GM23338 (cell line): Measurements from ENCODE around the gene TMEM41B. TPM values are rescaled to one million over a fixed set of nuclear protein-coding genes. Genes with fewer than 3 reads are reported as not detected.

Experiments used
- ATAC-seq: fragments of 200-7000 bp; cut with Tn5 transposase; 3 replicates; pipeline ENCODE4 v1.9.1; 2020
- DNase-seq: peaks from one replicate; pipeline ENCODE4 v3.0.0-alpha.2; 2015; ENCODE audit warnings: low spot score
- H2AFZ ChIP-seq: fragments of 200-600 bp; sonication (generic); 2 replicates; pipeline ENCODE4 v1.8.0; 2016; ENCODE audit warnings: antibody characterized with exemption, mild to moderate bottlenecking, moderate library complexity
- H3F3A ChIP-seq: fragments of 200-600 bp; sonication (generic); replicated peaks from 2 replicates; pipeline ENCODE4 v1.8.0; 2017; ENCODE audit warnings: antibody characterized with exemption, mixed run types, low read depth
- H3K27ac ChIP-seq: fragments of 200-600 bp; sonication (generic); 2 replicates; pipeline ENCODE4 v1.6.1; 2016; ENCODE audit warnings: low read depth
- H3K27me3 ChIP-seq: fragments of 200-600 bp; sonication (generic); 2 replicates; pipeline ENCODE4 v1.8.0; 2016; ENCODE audit warnings: mild to moderate bottlenecking, mixed run types, moderate library complexity; ENCODE audit not compliant: insufficient read depth
- H3K36me3 ChIP-seq: fragments of 200-600 bp; sonication (generic); 2 replicates; pipeline ENCODE4 v1.8.0; 2016; ENCODE audit warnings: mild to moderate bottlenecking; ENCODE audit not compliant: insufficient read depth
- H3K4me1 ChIP-seq: fragments of 200-600 bp; sonication (generic); 2 replicates; pipeline ENCODE4 v1.8.0; 2016; ENCODE audit warnings: mild to moderate bottlenecking, moderate library complexity; ENCODE audit not compliant: insufficient read depth
- H3K4me2 ChIP-seq: fragments of 200-600 bp; sonication (generic); 2 replicates; pipeline ENCODE4 v1.7.1; 2017; ENCODE audit warnings: mixed run types
- H3K4me3 ChIP-seq: fragments of 200-600 bp; sonication (generic); 2 replicates; pipeline ENCODE4 v1.6.1; 2016; ENCODE audit warnings: mixed run types
- H3K79me2 ChIP-seq: fragments of 200-600 bp; sonication (generic); replicated peaks from 2 replicates; pipeline ENCODE4 v1.8.0; 2017; ENCODE audit warnings: mild to moderate bottlenecking; ENCODE audit not compliant: insufficient read depth
- H3K9me2 ChIP-seq: fragments of 200-600 bp; sonication (generic); 2 replicates; pipeline ENCODE4 v1.8.0; 2017; ENCODE audit not compliant: insufficient read depth
- H4K20me1 ChIP-seq: fragments of 200-600 bp; sonication (generic); replicated peaks from 2 replicates; pipeline ENCODE4 v1.8.0; 2017; ENCODE audit warnings: mild to moderate bottlenecking; ENCODE audit not compliant: insufficient read depth
- H3K27ac Mint-ChIP-seq: 2 replicates; pipeline ENCODE4 v1.8.0; 2020; ENCODE audit warnings: inconsistent platforms, mild to moderate bottlenecking, moderate library complexity, mixed read lengths
- H3K27me3 Mint-ChIP-seq: 3 replicates; pipeline ENCODE4 v1.8.0; 2022; ENCODE audit warnings: low read depth, mild to moderate bottlenecking, moderate library complexity, mixed read lengths, inconsistent platforms; ENCODE audit not compliant: insufficient read depth, poor library complexity
- H3K36me3 Mint-ChIP-seq: 3 replicates; pipeline ENCODE4 v1.8.0; 2021; ENCODE audit warnings: low read depth, mild to moderate bottlenecking, inconsistent platforms, moderate library complexity, mixed read lengths
- H3K4me1 Mint-ChIP-seq: 3 replicates; pipeline ENCODE4 v1.8.0; 2020; ENCODE audit warnings: mild to moderate bottlenecking, inconsistent platforms, mixed read lengths
- H3K4me3 Mint-ChIP-seq: 3 replicates; pipeline ENCODE4 v1.8.0; 2021; ENCODE audit warnings: moderate library complexity, mild to moderate bottlenecking, inconsistent platforms, mixed read lengths
- H3K9me3 Mint-ChIP-seq: 3 replicates; pipeline ENCODE4 v1.8.0; 2020; ENCODE audit warnings: moderate library complexity, mild to moderate bottlenecking, inconsistent platforms, mixed read lengths
- CREB1 ChIP-seq: fragments of 250-450 bp; sonication (Bioruptor Pico); IDR thresholded peaks from 2 replicates; pipeline ENCODE4 v1.5.0; 2020; ENCODE audit warnings: low read depth, mild to moderate bottlenecking, moderate library complexity
- CTCF ChIP-seq, 2 experiments: fragments of 200-600 bp in 1 of 2; sonication (generic) in 1 of 2; conservative IDR thresholded peaks; 2 replicates each; pipeline versions ENCODE4 v1.5.1 to v1.6.1; 2016 to 2017; ENCODE audit warnings: antibody characterized with exemption in 2 of 2, low read depth in 2 of 2, mild to moderate bottlenecking in 2 of 2, moderate library complexity in 1 of 2
- ETS1 ChIP-seq: IDR thresholded peaks from 2 replicates; pipeline ENCODE4 v1.6.1; 2016; ENCODE audit warnings: antibody characterized with exemption
- EZH2 ChIP-seq: fragments of 200-600 bp; sonication (generic); IDR thresholded peaks from one replicate; pipeline ENCODE4 v1.8.0; 2017; ENCODE audit warnings: antibody characterized with exemption, mild to moderate bottlenecking, low read depth; ENCODE audit not compliant: unreplicated experiment
- EZH2phosphoT487 ChIP-seq: fragments of 200-600 bp; sonication (generic); IDR thresholded peaks from one replicate; pipeline ENCODE4 v1.8.1; 2018; ENCODE audit warnings: antibody characterized with exemption; ENCODE audit not compliant: unreplicated experiment
- JUNB ChIP-seq: IDR thresholded peaks from one replicate; pipeline ENCODE4 v1.6.1; 2016; ENCODE audit warnings: antibody characterized with exemption; ENCODE audit not compliant: unreplicated experiment
- NANOG ChIP-seq: IDR thresholded peaks from 2 replicates; pipeline ENCODE4 v1.6.1; 2016; ENCODE audit warnings: antibody characterized with exemption, borderline replicate concordance
- POLR2AphosphoS5 ChIP-seq: IDR thresholded peaks from 2 replicates; pipeline ENCODE4 v1.6.1; 2016; ENCODE audit warnings: antibody characterized with exemption, low read depth
- REST ChIP-seq: IDR thresholded peaks from one replicate; pipeline ENCODE4 v1.6.1; 2018; ENCODE audit warnings: antibody characterized with exemption; ENCODE audit not compliant: unreplicated experiment
- STAT1 ChIP-seq: IDR thresholded peaks from one replicate; pipeline ENCODE4 v1.6.1; 2016; ENCODE audit warnings: antibody characterized with exemption; ENCODE audit not compliant: unreplicated experiment
- ZNF114 ChIP-seq: fragments of 250-450 bp; sonication (Bioruptor Pico); IDR thresholded peaks from 2 replicates; pipeline ENCODE4 v1.5.0; 2020; ENCODE audit warnings: mild to moderate bottlenecking, moderate library complexity
- ZNF331 ChIP-seq: fragments of 250-450 bp; sonication (Bioruptor Pico); IDR thresholded peaks from 2 replicates; pipeline ENCODE4 v1.5.0; 2020; ENCODE audit warnings: low read depth, mild to moderate bottlenecking, moderate library complexity
- ZNF462 ChIP-seq: fragments of 250-450 bp; sonication (Bioruptor Pico); IDR thresholded peaks from 2 replicates; pipeline ENCODE4 v1.5.0; 2020; ENCODE audit warnings: mild to moderate bottlenecking, moderate library complexity
- polyA plus RNA-seq: library from polyadenylated mRNA; unstranded; fragments of >200 nt; fragmentation: Nextera tagmentation; extraction: Ambion mirVana; gene quantifications from 2 replicates; pipeline ENCODE4 v1.2.1, GENCODE V29; 2016
- total RNA-seq: library from RNA; depleted of rRNA; stranded (reverse); fragments of >200 nt; shearing (Covaris generic); gene quantifications from 2 replicates; pipeline ENCODE4 v1.2.3, GENCODE V29; 2014

TMEM41B gene
- total and polyA plus RNA-seq, 2 experiments from 2014 or later = 34.4 to 53.8 TPM

GRCh38 chr11:9313648-9314290 is 624 bp downstream of the TMEM41B start:
- H3K36me3 ChIP-seq = no peaks in the 10 kb centered on the region
- peak overlapping the region; percentile 67; the same call in 1 of the 2 replicates for H2AFZ ChIP-seq
- H3K79me2 ChIP-seq = peaks cover 54% of the 10 kb centered on the region
- Mint-ChIP-seq H3K4me3 (peak overlapping the region; percentile 98), H3K9me3 (no peaks in the 10 kb centered on the region; the same call in 2 of the 3 replicates), H3K4me1 (peaks cover 29% of the 10 kb centered on the region), H3K27ac (peak overlapping the region; percentile 98), H3K27me3 (peaks cover 4% of the 10 kb centered on the region), H3K36me3 (peaks cover 6% of the 10 kb centered on the region; the same call in 2 of the 3 replicates)
- peak; percentile 54 for DNase-seq
- TF ChIP-seq CTCF (conservative IDR thresholded peaks at IDR 0.05; ENCODE audit: low read depth in 2 of 2) = no peak
- no peak for TF ChIP-seq ZNF462 (CRISPR knock-in tag)
- no peak for TF ChIP-seq JUNB
- TF ChIP-seq ZNF114 (CRISPR knock-in tag) = no peak
- TF ChIP-seq CREB1 = no peak
- no peak for TF ChIP-seq EZH2phosphoT487
- no peak for TF ChIP-seq ZNF331 (CRISPR knock-in tag)
- TF ChIP-seq STAT1 = no peak
- TF ChIP-seq EZH2 = no peak
- no peak for TF ChIP-seq NANOG
- no peak for TF ChIP-seq ETS1
- TF ChIP-seq REST = no peak
- TF ChIP-seq POLR2AphosphoS5 = no peak
- peaks cover 12% of the 10 kb centered on the region; the same call in 1 of the 2 replicates for H3F3A ChIP-seq
- peak overlapping the region; percentile 97 for H3K27ac ChIP-seq
- no peaks in the 10 kb centered on the region for H3K27me3 ChIP-seq
- no peaks in the 10 kb centered on the region for H3K9me2 ChIP-seq
- peak overlapping the region; percentile 98 for H3K4me3 ChIP-seq
- peak; percentile 37 for ATAC-seq
- peaks cover 23% of the 10 kb centered on the region for H3K4me1 ChIP-seq
- H4K20me1 ChIP-seq = peaks cover 16% of the 10 kb centered on the region
- peak overlapping the region; percentile 99 for H3K4me2 ChIP-seq
